Activated T-cell treated with anti-CD3 and anti-CD28 coated beads, Interleukin-2, amount 50 U/mL, for 24 hours (primary cell): Measurements from ENCODE around the gene PTRHD1.

Experiments
- DNase-seq: peaks from one replicate; pipeline ENCODE4 v3.0.0-alpha.2; 2020
- H3K27ac Mint-ChIP-seq: 2 replicates; pipeline ENCODE4 v1.8.0; 2020; ENCODE audit warnings: mild to moderate bottlenecking, mixed read lengths
- H3K27me3 Mint-ChIP-seq: 2 replicates; pipeline ENCODE4 v1.8.0; 2020; ENCODE audit warnings: mixed read lengths
- H3K36me3 Mint-ChIP-seq: 2 replicates; pipeline ENCODE4 v1.8.0; 2020; ENCODE audit warnings: low read depth, mixed read lengths
- H3K4me1 Mint-ChIP-seq: 2 replicates; pipeline ENCODE4 v1.8.0; 2020; ENCODE audit warnings: low read depth, mixed read lengths
- H3K4me3 Mint-ChIP-seq: 2 replicates; pipeline ENCODE4 v1.8.0; 2020; ENCODE audit warnings: mild to moderate bottlenecking, moderate library complexity, mixed read lengths
- H3K9me3 Mint-ChIP-seq: 2 replicates; pipeline ENCODE4 v1.8.0; 2020; ENCODE audit warnings: mixed read lengths

PTRHD1 gene

GRCh38 chr2:24822049-24822706, 29.0 kb upstream of the PTRHD1 start:
- Mint-ChIP-seq H3K9me3 (no peaks in the 10 kb centered on the region), H3K27me3 (no peaks in the 10 kb centered on the region), H3K4me1 (peaks cover 23% of the 10 kb centered on the region), H3K4me3 (no peak overlapping the region), H3K36me3 (peaks cover 100% of the 10 kb centered on the region), H3K27ac (peak overlapping the region; percentile 35)
- peak; percentile 23 for DNase-seq

GRCh38 chr2:24821433-24821891, 28.3 kb upstream of the PTRHD1 start:
- H3K4me3 Mint-ChIP-seq, result no peak overlapping the region
- DNase-seq, result peak; percentile 30
- H3K36me3 Mint-ChIP-seq, result peaks cover 100% of the 10 kb centered on the region
- peak overlapping the region; percentile 71 for H3K27ac Mint-ChIP-seq
- H3K4me1 Mint-ChIP-seq, result peaks cover 16% of the 10 kb centered on the region
- H3K9me3 Mint-ChIP-seq, result no peaks in the 10 kb centered on the region
- no peaks in the 10 kb centered on the region for H3K27me3 Mint-ChIP-seq

DNA sequence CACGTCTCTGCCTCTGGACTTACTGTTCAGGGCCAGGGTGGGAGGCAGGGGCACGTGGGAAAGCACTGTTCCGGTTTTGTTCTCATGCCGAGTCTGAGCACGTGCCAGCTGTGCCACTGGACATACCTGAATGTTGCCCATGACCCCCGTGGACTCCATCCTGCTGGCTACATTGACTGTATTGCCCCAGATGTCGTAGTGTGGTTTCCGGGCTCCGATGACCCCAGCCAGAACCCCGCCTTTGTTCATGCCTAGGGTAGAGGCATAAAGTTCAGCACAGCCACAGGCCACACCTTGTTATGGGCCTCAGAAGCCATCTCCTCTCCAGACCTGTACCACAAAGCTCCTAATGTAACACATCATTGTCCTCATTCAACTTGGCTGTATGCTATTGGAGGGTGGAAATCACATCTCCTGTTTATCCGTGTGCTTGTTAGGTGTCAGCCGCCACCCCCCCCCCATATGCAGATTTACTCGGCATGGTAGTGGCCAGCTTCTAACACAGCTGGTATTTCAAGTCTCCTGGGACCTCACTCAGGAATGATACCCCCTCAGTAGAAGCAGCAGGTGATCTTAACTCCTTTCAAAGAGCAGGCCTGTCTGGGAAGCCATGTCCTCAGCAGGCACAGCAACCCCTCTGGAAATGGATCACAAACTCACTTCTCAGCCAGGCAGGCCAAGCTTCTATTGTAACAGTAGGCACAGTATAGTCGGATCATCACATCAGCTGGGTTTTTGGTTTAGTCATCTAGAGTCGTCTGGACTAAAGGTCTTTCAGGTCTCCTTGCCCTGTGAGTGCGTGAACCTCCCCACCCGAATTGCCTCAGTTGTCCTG, 27.6 kb upstream of the PTRHD1 start:
- Mint-ChIP-seq H3K36me3 (peaks cover 100% of the 10 kb centered on the region), H3K4me1 (peaks cover 10% of the 10 kb centered on the region), H3K4me3 (no peak overlapping the region), H3K27me3 (no peaks in the 10 kb centered on the region), H3K9me3 (no peaks in the 10 kb centered on the region), H3K27ac (peak overlapping the region; percentile 71)
- no peak for DNase-seq

GRCh38 chr2:24820175-24820513, 27.0 kb upstream of the PTRHD1 start:
- H3K27ac Mint-ChIP-seq, result peak overlapping the region; percentile 26
- peaks cover 6% of the 10 kb centered on the region for H3K4me1 Mint-ChIP-seq
- no peak overlapping the region for H3K4me3 Mint-ChIP-seq
- H3K9me3 Mint-ChIP-seq, result no peaks in the 10 kb centered on the region
- DNase-seq, result peak; percentile 23
- H3K27me3 Mint-ChIP-seq, result no peaks in the 10 kb centered on the region
- H3K36me3 Mint-ChIP-seq, result peaks cover 100% of the 10 kb centered on the region

DNA sequence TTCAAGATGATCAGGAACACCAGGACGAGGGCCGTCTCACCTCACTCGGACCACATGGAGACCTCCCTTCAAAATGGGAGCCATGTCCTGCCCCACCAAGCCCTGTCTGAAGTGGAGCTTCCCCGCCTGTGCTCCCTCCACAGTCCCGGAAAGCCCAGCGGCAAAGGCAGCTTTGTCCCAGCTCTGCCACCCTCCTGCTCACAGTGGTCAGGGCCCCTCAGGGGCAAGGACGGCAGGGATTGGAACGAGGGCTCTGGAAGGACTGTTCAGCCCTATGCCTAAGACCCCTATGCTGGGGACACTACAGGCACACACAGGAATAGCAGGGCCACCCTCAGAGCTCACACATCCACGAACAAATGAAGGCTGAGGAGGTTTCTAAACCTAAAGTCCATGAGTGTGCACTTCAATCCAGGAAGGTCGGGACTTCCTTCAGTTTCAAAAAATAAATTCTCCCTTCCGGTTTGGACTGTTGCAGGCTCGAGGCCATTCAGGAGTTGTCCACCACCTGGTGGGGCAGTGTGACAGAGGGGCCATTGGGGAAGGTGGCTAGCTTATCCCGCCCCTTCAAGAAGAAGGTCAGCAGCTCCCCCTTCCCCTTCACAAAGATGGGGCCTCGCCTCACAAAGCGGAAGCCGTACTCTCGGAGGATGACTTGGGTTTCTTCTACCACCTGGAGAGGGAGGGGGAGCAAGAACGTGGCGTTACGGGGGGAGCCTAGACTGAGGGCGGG, 26.4 kb upstream of the PTRHD1 start:
- H3K9me3 Mint-ChIP-seq, result no peaks in the 10 kb centered on the region
- peaks cover 100% of the 10 kb centered on the region for H3K36me3 Mint-ChIP-seq
- DNase-seq, result peak; percentile 26
- peaks cover 4% of the 10 kb centered on the region for H3K4me1 Mint-ChIP-seq
- no peak overlapping the region for H3K4me3 Mint-ChIP-seq
- H3K27me3 Mint-ChIP-seq, result no peaks in the 10 kb centered on the region
- H3K27ac Mint-ChIP-seq, result peak overlapping the region; percentile 50

DNA sequence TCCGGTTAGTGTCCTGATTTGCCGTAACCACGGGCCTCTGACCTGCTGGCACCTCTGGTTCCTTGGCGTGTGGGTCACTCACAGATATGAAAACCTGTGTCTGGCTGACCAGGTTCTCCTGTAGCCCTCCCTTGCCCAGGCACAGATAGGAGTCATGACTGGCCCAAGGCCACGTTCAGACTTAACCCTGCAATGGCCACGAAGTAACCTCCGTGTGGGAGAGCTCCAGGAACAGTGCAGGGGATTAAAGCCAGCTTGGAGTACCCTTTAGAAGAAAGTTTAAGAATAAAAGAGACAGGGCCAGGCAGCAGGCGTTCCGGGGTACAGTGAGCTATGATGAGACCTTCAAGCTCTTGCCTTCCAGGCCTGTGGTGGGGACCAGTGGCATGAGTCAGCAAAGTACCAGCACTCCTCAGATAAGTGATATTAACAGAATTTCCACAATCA, 25.6 kb upstream of the PTRHD1 start:
- Mint-ChIP-seq H3K4me3 (no peak overlapping the region), H3K9me3 (no peaks in the 10 kb centered on the region), H3K27me3 (no peaks in the 10 kb centered on the region), H3K36me3 (peaks cover 99% of the 10 kb centered on the region), H3K4me1 (peaks cover 4% of the 10 kb centered on the region), H3K27ac (peak overlapping the region; percentile 71)
- peak; percentile 24 for DNase-seq

- Mint-ChIP-seq H3K27ac (peak overlapping the region; percentile 12), H3K4me1 (peaks cover 4% of the 10 kb centered on the region), H3K9me3 (no peaks in the 10 kb centered on the region), H3K36me3 (peaks cover 95% of the 10 kb centered on the region), H3K4me3 (no peak overlapping the region), H3K27me3 (no peaks in the 10 kb centered on the region)
- DNase-seq, result no peak
Observed at GRCh38 chr2:24816884-24817283, 23.7 kb upstream of the PTRHD1 start.

DNA sequence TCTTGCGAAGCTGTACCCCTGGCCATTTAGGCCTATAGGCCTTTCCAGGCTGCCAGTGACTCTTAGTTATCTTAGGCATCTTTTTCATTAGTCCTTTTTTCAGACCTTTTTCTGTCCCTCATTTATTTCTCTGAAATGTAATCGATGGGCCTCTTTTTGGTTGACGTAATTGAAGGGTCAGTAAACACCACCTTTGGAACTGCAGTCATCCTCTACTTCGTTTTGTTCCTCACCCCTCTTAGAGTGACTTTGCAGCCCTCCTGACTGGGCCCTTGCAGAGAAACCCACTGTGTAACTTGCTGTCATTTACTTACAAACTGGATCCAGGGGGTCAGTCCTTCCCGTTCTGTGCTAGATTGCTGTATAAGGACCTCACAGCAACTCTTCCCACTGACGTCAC, 23.2 kb upstream of the PTRHD1 start:
- Mint-ChIP-seq H3K9me3 (no peaks in the 10 kb centered on the region), H3K4me1 (peaks cover 4% of the 10 kb centered on the region), H3K27ac (no peak overlapping the region), H3K27me3 (no peaks in the 10 kb centered on the region), H3K4me3 (no peak overlapping the region), H3K36me3 (peaks cover 93% of the 10 kb centered on the region)
- no peak for DNase-seq

DNA sequence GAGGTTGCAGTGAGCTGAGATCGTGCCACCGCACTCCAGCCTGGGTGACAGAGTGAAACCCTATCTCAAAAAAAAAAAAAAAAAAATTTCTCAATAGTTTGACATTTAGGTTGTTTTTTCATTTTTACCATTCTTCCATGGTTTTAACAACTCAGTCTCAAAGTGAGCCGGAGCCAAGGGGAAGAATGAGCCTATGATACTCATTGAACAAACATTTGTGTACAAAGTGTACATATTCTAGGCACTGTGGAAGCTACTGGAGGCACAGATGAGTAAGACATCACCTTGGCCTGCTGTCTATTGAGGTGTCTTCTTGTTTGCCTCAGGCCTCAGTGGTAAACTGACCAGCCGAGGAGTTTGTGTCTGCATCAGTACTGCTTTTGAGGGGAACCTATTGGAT, 22.0 kb upstream of the PTRHD1 start:
- H3K4me3 Mint-ChIP-seq, result no peak overlapping the region
- H3K4me1 Mint-ChIP-seq, result peaks cover 4% of the 10 kb centered on the region
- no peaks in the 10 kb centered on the region for H3K9me3 Mint-ChIP-seq
- no peaks in the 10 kb centered on the region for H3K27me3 Mint-ChIP-seq
- H3K36me3 Mint-ChIP-seq, result peaks cover 82% of the 10 kb centered on the region
- peak overlapping the region; percentile 13 for H3K27ac Mint-ChIP-seq
- DNase-seq, result no peak

DNA sequence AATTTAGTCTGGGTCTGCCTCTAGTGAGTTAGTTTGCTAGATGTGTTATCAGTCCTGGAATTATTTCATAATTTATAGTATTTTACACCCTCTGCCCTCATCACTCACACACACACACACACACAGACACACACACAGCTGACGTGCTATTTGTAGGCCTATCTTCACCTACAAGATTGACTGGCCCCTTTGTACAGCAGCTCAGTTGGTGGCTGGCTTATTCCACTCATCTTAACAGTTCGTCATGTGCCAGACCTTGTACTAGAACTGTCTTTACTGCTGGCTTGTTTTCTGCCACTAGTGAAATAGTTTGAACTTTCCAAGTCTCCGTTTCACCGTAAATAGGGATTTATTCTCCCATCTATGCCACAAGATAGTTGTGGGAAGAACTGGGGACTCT, 21.3 kb upstream of the PTRHD1 start:
- Mint-ChIP-seq H3K4me3 (no peak overlapping the region), H3K9me3 (no peaks in the 10 kb centered on the region), H3K27me3 (no peaks in the 10 kb centered on the region), H3K4me1 (peaks cover 6% of the 10 kb centered on the region), H3K27ac (no peak overlapping the region), H3K36me3 (peaks cover 78% of the 10 kb centered on the region)
- DNase-seq, result no peak

GRCh38 chr2:24813691-24814137, 20.5 kb upstream of the PTRHD1 start:
- Mint-ChIP-seq H3K36me3 (peaks cover 75% of the 10 kb centered on the region), H3K27me3 (no peaks in the 10 kb centered on the region), H3K27ac (no peak overlapping the region)

DNA sequence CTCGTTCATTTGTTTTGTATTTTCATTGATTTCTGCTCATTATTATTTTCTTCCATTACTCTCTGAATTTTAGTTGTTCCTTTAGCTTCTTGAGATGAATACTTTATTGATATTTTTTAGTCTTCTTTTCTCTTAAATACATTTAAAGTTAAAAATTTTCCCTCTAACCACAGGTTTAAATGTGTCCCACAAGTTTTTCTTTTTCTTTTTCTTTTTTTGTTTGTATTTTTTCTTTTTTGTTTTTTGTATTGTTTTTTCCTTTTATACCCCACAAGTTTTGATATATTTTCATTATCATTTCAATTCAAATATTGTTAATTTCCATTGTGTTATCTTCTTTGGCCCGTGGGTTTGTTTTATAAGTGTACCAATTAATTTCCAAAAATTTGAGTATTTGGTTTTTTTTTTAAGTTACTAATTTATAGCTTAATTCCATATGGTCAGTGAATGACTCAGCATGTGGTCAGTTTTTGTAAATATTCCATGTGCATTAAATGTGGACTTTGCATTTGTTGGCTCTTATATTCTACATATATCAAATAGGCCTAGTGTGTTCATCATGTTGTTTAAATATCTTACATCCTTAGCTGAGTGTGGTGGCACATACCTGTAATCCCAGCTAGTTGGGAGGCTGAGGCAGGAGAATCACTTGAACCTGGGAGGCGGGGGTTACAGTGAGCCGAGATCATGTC, 16.3 kb upstream of the PTRHD1 start:
- peaks cover 18% of the 10 kb centered on the region for H3K4me1 Mint-ChIP-seq
- H3K4me3 Mint-ChIP-seq, result no peak overlapping the region
- no peak overlapping the region for H3K27ac Mint-ChIP-seq
- H3K9me3 Mint-ChIP-seq, result no peaks in the 10 kb centered on the region
- H3K27me3 Mint-ChIP-seq, result no peaks in the 10 kb centered on the region
- H3K36me3 Mint-ChIP-seq, result peaks cover 71% of the 10 kb centered on the region
- no peak for DNase-seq

More at GRCh38 chr2:24813691-24814137, 20.5 kb upstream of the PTRHD1 start:
- H3K4me1 Mint-ChIP-seq, result peaks cover 8% of the 10 kb centered on the region
- no peak overlapping the region for H3K4me3 Mint-ChIP-seq
- no peak for DNase-seq
- H3K9me3 Mint-ChIP-seq, result no peaks in the 10 kb centered on the region

GRCh38 chr2:24806661-24807036, 13.5 kb upstream of the PTRHD1 start:
- H3K9me3 Mint-ChIP-seq, result no peaks in the 10 kb centered on the region
- H3K27me3 Mint-ChIP-seq, result no peaks in the 10 kb centered on the region
- H3K4me1 Mint-ChIP-seq, result peaks cover 21% of the 10 kb centered on the region
- peak overlapping the region; percentile 9 for H3K27ac Mint-ChIP-seq
- peaks cover 68% of the 10 kb centered on the region for H3K36me3 Mint-ChIP-seq
- no peak for DNase-seq
- no peak overlapping the region for H3K4me3 Mint-ChIP-seq
